ENCODE measurements around the gene LRCH1. TPM values are rescaled to one million over a fixed set of nuclear protein-coding genes. Genes with fewer than 3 reads are reported as not detected.

LRCH1 gene
- total and polyA plus RNA-seq, 2 donors from 2014 or later = 10.2 to 39.0 TPM

DNA sequence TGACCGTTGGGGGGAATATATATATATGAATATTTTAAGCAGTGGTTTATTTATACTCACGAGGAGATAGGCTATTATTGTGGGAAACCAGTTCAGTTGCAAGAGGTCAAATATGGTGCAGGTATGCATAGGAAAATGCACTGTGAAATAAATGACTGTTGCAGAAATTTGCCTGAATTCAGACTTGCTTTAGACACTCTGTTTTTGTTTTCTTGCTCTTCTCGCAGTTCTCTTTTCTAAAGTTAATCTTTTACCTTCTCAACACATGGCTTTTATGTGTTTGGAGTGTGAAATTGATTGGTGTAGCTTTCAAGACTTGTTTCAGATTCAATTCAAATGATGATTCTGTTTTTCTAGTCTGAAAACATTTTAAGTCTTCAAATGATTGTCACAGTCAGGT lies 109.7 kb downstream of the LRCH1 start:
- no peaks in the 10 kb centered on the region for H3K36me3 ChIP-seq (ENCODE audit: control insufficient read depth in 2 of 3, insufficient read depth in 3 of 3, low read length in 3 of 3)
- peaks cover 12 to 51% (median 38%) of the 10 kb centered on the region in 3 donors for H3K4me1 ChIP-seq (ENCODE audit: control insufficient read depth in 2 of 3, insufficient read depth in 2 of 3, low read depth in 1 of 3, low read length in 3 of 3)
- H3K27ac ChIP-seq (ENCODE audit: low read depth in 2 of 2, low read length in 2 of 2) = peak overlapping the region in 1 of 2 donors; percentile 36
- peak overlapping the region in 2 of 3 donors; percentile 3 to 4 for H3K4me3 ChIP-seq (ENCODE audit: low read length in 3 of 3)
- DNase-seq (no peak), FAIRE-seq (peak; percentile 8)
- intact Hi-C loops (cut with DNase I) = no loop called here
- TF ChIP-seq, protein P1, sequence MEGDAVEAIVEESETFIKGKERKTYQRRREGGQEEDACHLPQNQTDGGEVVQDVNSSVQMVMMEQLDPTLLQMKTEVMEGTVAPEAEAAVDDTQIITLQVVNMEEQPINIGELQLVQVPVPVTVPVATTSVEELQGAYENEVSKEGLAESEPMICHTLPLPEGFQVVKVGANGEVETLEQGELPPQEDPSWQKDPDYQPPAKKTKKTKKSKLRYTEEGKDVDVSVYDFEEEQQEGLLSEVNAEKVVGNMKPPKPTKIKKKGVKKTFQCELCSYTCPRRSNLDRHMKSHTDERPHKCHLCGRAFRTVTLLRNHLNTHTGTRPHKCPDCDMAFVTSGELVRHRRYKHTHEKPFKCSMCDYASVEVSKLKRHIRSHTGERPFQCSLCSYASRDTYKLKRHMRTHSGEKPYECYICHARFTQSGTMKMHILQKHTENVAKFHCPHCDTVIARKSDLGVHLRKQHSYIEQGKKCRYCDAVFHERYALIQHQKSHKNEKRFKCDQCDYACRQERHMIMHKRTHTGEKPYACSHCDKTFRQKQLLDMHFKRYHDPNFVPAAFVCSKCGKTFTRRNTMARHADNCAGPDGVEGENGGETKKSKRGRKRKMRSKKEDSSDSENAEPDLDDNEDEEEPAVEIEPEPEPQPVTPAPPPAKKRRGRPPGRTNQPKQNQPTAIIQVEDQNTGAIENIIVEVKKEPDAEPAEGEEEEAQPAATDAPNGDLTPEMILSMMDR (IDR thresholded peaks at IDR 0.05; ENCODE audit: borderline replicate concordance, extremely low read depth, insufficient read depth) = no peak
- no peaks in the 10 kb centered on the region for H3K9me3 ChIP-seq (ENCODE audit: control insufficient read depth in 2 of 3, insufficient read depth in 1 of 3, low read length in 3 of 3)
- no peaks in the 10 kb centered on the region for H3K27me3 ChIP-seq (ENCODE audit: control insufficient read depth, insufficient read depth, low read length)
- H3K9ac ChIP-seq (ENCODE audit: low read length in 3 of 3) = no peak overlapping the region

DNA sequence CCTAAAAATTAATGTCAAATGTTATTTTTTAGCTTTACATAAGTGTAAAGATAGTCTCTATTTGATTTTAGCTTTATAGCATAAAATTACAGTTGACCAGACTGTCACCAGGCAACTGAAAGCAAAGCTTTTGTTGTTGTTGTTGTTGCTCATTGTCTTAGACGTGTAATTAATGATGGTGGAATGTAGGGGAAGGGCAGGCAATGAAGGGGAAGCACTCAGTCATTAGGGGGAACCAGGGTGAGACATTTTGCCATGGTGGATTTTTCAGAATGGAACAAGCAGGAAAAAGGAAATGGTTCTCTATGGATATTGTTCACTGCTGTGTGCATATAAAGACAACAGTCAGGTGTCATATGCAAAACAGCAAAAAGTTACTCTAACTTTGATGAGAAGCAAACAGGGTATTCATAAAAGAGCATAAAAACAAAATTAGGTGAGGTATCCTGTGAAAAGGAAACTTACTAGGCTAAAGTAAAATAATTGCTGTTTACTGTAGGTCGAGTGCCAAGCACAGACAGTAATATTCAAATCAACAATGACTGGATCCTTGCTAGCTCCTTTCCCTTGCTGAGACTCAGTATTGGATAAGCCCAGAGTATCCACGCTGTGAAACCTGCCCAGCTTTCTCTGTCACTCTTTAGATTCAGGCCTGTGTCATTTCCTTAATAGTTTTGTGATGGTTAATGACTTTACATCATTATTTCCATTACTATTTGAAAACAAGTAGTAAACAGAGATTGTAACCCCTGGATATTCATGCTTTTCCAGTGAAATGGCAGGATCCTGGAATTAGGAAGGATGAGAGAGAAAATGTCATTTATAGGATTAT lies 110.5 kb downstream of the LRCH1 start:
- FAIRE-seq (no peak), DNase-seq (peak in 2 of 5 donors; percentile 37 to 72)
- Histone ChIP-seq H3K9ac (ENCODE audit: low read length in 3 of 3) (no peak overlapping the region), H3K36me3 (ENCODE audit: control insufficient read depth in 2 of 3, insufficient read depth in 3 of 3, low read length in 3 of 3) (no peaks in the 10 kb centered on the region), H3K27ac (ENCODE audit: low read depth in 2 of 2, low read length in 2 of 2) (peak overlapping the region; percentile 37 to 49), H3K9me3 (ENCODE audit: control insufficient read depth in 2 of 3, insufficient read depth in 1 of 3, low read length in 3 of 3) (no peaks in the 10 kb centered on the region), H3K4me3 (ENCODE audit: low read length in 3 of 3) (no peak overlapping the region), H3K4me1 (ENCODE audit: control insufficient read depth in 2 of 3, insufficient read depth in 2 of 3, low read depth in 1 of 3, low read length in 3 of 3) (peaks cover 12 to 46% (median 40%) of the 10 kb centered on the region in 3 donors), H3K27me3 (ENCODE audit: control insufficient read depth, insufficient read depth, low read length) (no peaks in the 10 kb centered on the region)
- TF ChIP-seq, protein P1 (IDR thresholded peaks at IDR 0.05; ENCODE audit: borderline replicate concordance, extremely low read depth, insufficient read depth) = no peak
- intact Hi-C loops (cut with DNase I) = no loop called here

DNA sequence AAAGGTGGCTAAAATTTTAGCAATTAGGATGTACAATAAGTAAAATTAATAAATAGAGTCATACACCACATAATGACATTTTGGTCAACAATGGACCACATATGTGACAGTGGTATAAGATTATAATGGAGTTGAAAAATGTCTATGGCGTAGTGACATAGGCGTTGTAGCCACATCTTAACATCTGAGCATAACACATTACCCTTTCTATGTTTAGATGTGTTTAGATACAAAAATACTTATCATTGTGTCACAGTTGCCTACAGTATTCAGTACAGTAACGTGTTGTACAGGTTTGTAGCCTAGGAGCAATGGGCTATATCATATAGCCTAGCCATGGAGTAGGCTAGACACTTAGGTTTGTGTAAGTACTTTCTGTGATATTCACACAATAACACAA lies 111.2 kb downstream of the LRCH1 start:
- intact Hi-C loops (cut with DNase I) = no loop called here
- DNase-seq (no peak), FAIRE-seq (no peak)
- Histone ChIP-seq H3K27ac (ENCODE audit: low read depth in 2 of 2, low read length in 2 of 2) (no peak overlapping the region), H3K9ac (ENCODE audit: low read length in 3 of 3) (no peak overlapping the region), H3K36me3 (ENCODE audit: control insufficient read depth in 2 of 3, insufficient read depth in 3 of 3, low read length in 3 of 3) (no peaks in the 10 kb centered on the region), H3K27me3 (ENCODE audit: control insufficient read depth, insufficient read depth, low read length) (no peaks in the 10 kb centered on the region), H3K4me3 (ENCODE audit: low read length in 3 of 3) (no peak overlapping the region), H3K9me3 (ENCODE audit: control insufficient read depth in 2 of 3, insufficient read depth in 1 of 3, low read length in 3 of 3) (no peaks in the 10 kb centered on the region), H3K4me1 (ENCODE audit: control insufficient read depth in 2 of 3, insufficient read depth in 2 of 3, low read depth in 1 of 3, low read length in 3 of 3) (peaks cover 14 to 50% (median 40%) of the 10 kb centered on the region in 3 donors)
- TF ChIP-seq, protein P1 (IDR thresholded peaks at IDR 0.05; ENCODE audit: borderline replicate concordance, extremely low read depth, insufficient read depth) = no peak

All from kidney (tissue), 14 donors.